Caco-2 (cell line): Measurements from ENCODE around the gene CRADD. TPM values are rescaled to one million over a fixed set of nuclear protein-coding genes. Genes with fewer than 3 reads are reported as not detected.
"Not testable (repeated sequence)": the region's sequence is repeated elsewhere in the genome, so short reads cannot be mapped to it uniquely, and the experiment has no call there.

Source experiments
- BruUV-seq: library from RNA; stranded (reverse); fragments of 400-500 nt; replicated peaks from 2 replicates; lab custom pipeline; 2021; lab: Mats Ljungman, UMichigan
- CTCF ChIA-PET: fragments of 300-600 bp; sonication (Branson Sonifier 250); formaldehyde crosslinking; loops from one replicate; lab custom pipeline; 2022; ENCODE audit warnings: antibody characterized with exemption; lab: Charles Lee
- POLR2A ChIA-PET: fragments of 300-600 bp; sonication (Branson Sonifier 250); formaldehyde crosslinking; loops from one replicate; lab custom pipeline; 2022; ENCODE audit warnings: antibody characterized with exemption; lab: Charles Lee
- DNase-seq, 2 experiments: peaks; one replicate each; pipeline versions ENCODE4 v3.0.0 to v3.0.0-alpha.2; 2020 to 2022
- H3K27me3 ChIP-seq: replicated peaks from 2 replicates; pipeline ENCODE4 v1.6.0; 2011; ENCODE audit warnings: low read length; ENCODE audit not compliant: control insufficient read depth, insufficient read depth
- H3K36me3 ChIP-seq: 2 replicates; pipeline ENCODE4 v1.5.1; 2011; ENCODE audit warnings: low read length; ENCODE audit not compliant: control insufficient read depth, insufficient read depth
- H3K4me1 ChIP-seq: fragments of 250-450 bp; sonication (Bioruptor Pico); 2 replicates; pipeline ENCODE4 v1.5.1; 2020; ENCODE audit warnings: mild to moderate bottlenecking
- H3K4me3 ChIP-seq: 2 replicates; pipeline ENCODE4 v1.5.1; 2011; ENCODE audit warnings: low read depth, mild to moderate bottlenecking, control low read depth, low read length
- H3K9me3 ChIP-seq: fragments of 250-450 bp; sonication (Bioruptor Pico); 2 replicates; pipeline ENCODE4 v1.5.1; 2020; ENCODE audit warnings: mild to moderate bottlenecking, moderate library complexity
- H3K27ac Mint-ChIP-seq: one replicate; pipeline ENCODE4 v1.8.0; 2022; ENCODE audit warnings: mixed read lengths; ENCODE audit not compliant: unreplicated experiment
- H3K27me3 Mint-ChIP-seq: one replicate; pipeline ENCODE4 v1.8.0; 2022; ENCODE audit warnings: mixed read lengths; ENCODE audit not compliant: insufficient read depth, unreplicated experiment
- H3K36me3 Mint-ChIP-seq: one replicate; pipeline ENCODE4 v1.8.0; 2022; ENCODE audit warnings: mild to moderate bottlenecking, mixed read lengths; ENCODE audit not compliant: insufficient read depth, unreplicated experiment
- H3K4me1 Mint-ChIP-seq: one replicate; pipeline ENCODE4 v1.8.0; 2022; ENCODE audit warnings: low read depth, mixed read lengths; ENCODE audit not compliant: unreplicated experiment
- H3K4me3 Mint-ChIP-seq: one replicate; pipeline ENCODE4 v1.8.0; 2022; ENCODE audit warnings: mild to moderate bottlenecking, moderate library complexity, mixed read lengths; ENCODE audit not compliant: unreplicated experiment
- H3K9me3 Mint-ChIP-seq: one replicate; pipeline ENCODE4 v1.8.0; 2022; ENCODE audit warnings: mixed read lengths; ENCODE audit not compliant: unreplicated experiment
- CTCF ChIP-seq, 2 experiments: fragments of 200-600 bp in 1 of 2; IDR thresholded peaks; 1 replicate in 1 of 2; 2 replicates in 1 of 2; pipeline versions ENCODE4 v1.5.1 to v1.8.0; 2011 to 2022; ENCODE audit warnings: antibody characterized with exemption in 1 of 2, control low read depth in 1 of 2, inconsistent platforms in 1 of 2, low read depth in 1 of 2, low read length in 1 of 2, mild to moderate bottlenecking in 1 of 2, moderate library complexity in 1 of 2; ENCODE audit not compliant: insufficient read depth in 1 of 2, severe bottlenecking in 1 of 2, unreplicated experiment in 1 of 2
- intact Hi-C: fragments of 100-400 bp; cut with micrococcal nuclease; formaldehyde crosslinking; loops from one replicate; pipeline ENCODE4 v1.10.0; 2022; ENCODE audit not compliant: unreplicated experiment
- total RNA-seq: library from RNA; stranded (reverse); gene quantifications from 2 replicates; pipeline ENCODE4 v1.2.3, GENCODE V29; 2022

Gene CRADD
- total RNA-seq, 1 experiment from 2014 or later = 29.2 TPM

GRCh38 chr12:93924367-93924766, 247.2 kb downstream of the CRADD start:
- intact Hi-C loops = no loop called here
- no peak for DNase-seq
- peaks cover 9% of the 10 kb centered on the region; the same call in 1 of the 2 replicates for H3K4me1 ChIP-seq
- peaks cover 36% of the 10 kb centered on the region for H3K9me3 Mint-ChIP-seq
- H3K27me3 ChIP-seq = no peaks in the 10 kb centered on the region; the same call in 1 of the 2 replicates
- no peaks in the 10 kb centered on the region for H3K36me3 Mint-ChIP-seq
- no peak overlapping the region for H3K4me3 ChIP-seq
- CTCF ChIA-PET = no interaction called here
- H3K4me3 Mint-ChIP-seq = no peak overlapping the region
- POLR2A ChIA-PET = no interaction called here
- BruUV-seq = no TSS peak
- no peak for TF ChIP-seq CTCF (IDR thresholded peaks at IDR 0.05; ENCODE audit: insufficient read depth in 1 of 2, low read depth in 1 of 2, low read length in 1 of 2, severe bottlenecking in 1 of 2, unreplicated experiment in 1 of 2)
- H3K4me1 Mint-ChIP-seq = no peaks in the 10 kb centered on the region
- H3K27ac Mint-ChIP-seq = no peak overlapping the region
- H3K27me3 Mint-ChIP-seq = no peaks in the 10 kb centered on the region
- H3K9me3 ChIP-seq = peaks cover 14% of the 10 kb centered on the region; the same call in 1 of the 2 replicates
- no peaks in the 10 kb centered on the region for H3K36me3 ChIP-seq

- Mint-ChIP-seq H3K27ac (no peak overlapping the region), H3K36me3 (no peaks in the 10 kb centered on the region), H3K4me3 (no peak overlapping the region), H3K4me1 (no peaks in the 10 kb centered on the region), H3K27me3 (no peaks in the 10 kb centered on the region), H3K9me3 (peaks cover 36% of the 10 kb centered on the region)
- POLR2A ChIA-PET = no interaction called here
- intact Hi-C loops = no loop called here
- Histone ChIP-seq H3K4me3 (no peak overlapping the region), H3K9me3 (peaks cover 14% of the 10 kb centered on the region; the same call in 1 of the 2 replicates), H3K36me3 (no peaks in the 10 kb centered on the region), H3K27me3 (no peaks in the 10 kb centered on the region; the same call in 1 of the 2 replicates), H3K4me1 (peaks cover 9% of the 10 kb centered on the region; the same call in 1 of the 2 replicates)
- no peak for DNase-seq
- BruUV-seq = no TSS peak
- CTCF ChIA-PET = no interaction called here
- TF ChIP-seq CTCF (IDR thresholded peaks at IDR 0.05; ENCODE audit: insufficient read depth in 1 of 2, low read depth in 1 of 2, low read length in 1 of 2, severe bottlenecking in 1 of 2, unreplicated experiment in 1 of 2) = no peak
These were observed 248.5 kb downstream of the CRADD start for GRCh38 chr12:93925585-93926205.

GRCh38 chr12:93926237-93926636, 249.1 kb downstream of the CRADD start:
- H3K4me3 ChIP-seq = no peak overlapping the region
- CTCF ChIA-PET = no interaction called here
- Mint-ChIP-seq H3K9me3 (peaks cover 36% of the 10 kb centered on the region), H3K27me3 (no peaks in the 10 kb centered on the region), H3K4me3 (no peak overlapping the region), H3K27ac (no peak overlapping the region), H3K36me3 (no peaks in the 10 kb centered on the region), H3K4me1 (no peaks in the 10 kb centered on the region)
- H3K27me3 ChIP-seq = no peaks in the 10 kb centered on the region; the same call in 1 of the 2 replicates
- peaks cover 9% of the 10 kb centered on the region; the same call in 1 of the 2 replicates for H3K4me1 ChIP-seq
- POLR2A ChIA-PET = no interaction called here
- no peak for DNase-seq
- H3K36me3 ChIP-seq = no peaks in the 10 kb centered on the region
- BruUV-seq = no TSS peak
- intact Hi-C loops = no loop called here
- no peak for TF ChIP-seq CTCF (IDR thresholded peaks at IDR 0.05; ENCODE audit: insufficient read depth in 1 of 2, low read depth in 1 of 2, low read length in 1 of 2, severe bottlenecking in 1 of 2, unreplicated experiment in 1 of 2)
- peaks cover 14% of the 10 kb centered on the region; the same call in 1 of the 2 replicates for H3K9me3 ChIP-seq

- H3K4me1 ChIP-seq, H3K27ac Mint-ChIP-seq, intact Hi-C loops, H3K27me3 ChIP-seq, POLR2A ChIA-PET, H3K4me1 Mint-ChIP-seq, H3K27me3 Mint-ChIP-seq, CTCF ChIA-PET, H3K36me3 Mint-ChIP-seq, H3K4me3 ChIP-seq, H3K36me3 ChIP-seq, DNase-seq, BruUV-seq, H3K4me3 Mint-ChIP-seq: not testable (repeated sequence)
- 0 out of 2 replicates have a peak, but pooled peaks cover 10% of the 10 kb centered on the region for H3K9me3 ChIP-seq
- peaks cover 44% of the 10 kb centered on the region for H3K9me3 Mint-ChIP-seq
These were observed 251.9 kb downstream of the CRADD start for GRCh38 chr12:93929081-93929480.
